GM12878 (cell line): ENCODE data around the gene SENP8. TPM values are rescaled to one million over a fixed set of nuclear protein-coding genes. Genes with fewer than 3 reads are reported as not detected.

Experiments used
- ATF7 ChIP-seq: fragments of 450-650 bp; IDR thresholded peaks from 2 replicates; pipeline ENCODE4 v1.6.1; 2016; ENCODE audit warnings: low read depth, mild to moderate bottlenecking
- BCL11A ChIP-seq: IDR thresholded peaks from 2 replicates; pipeline ENCODE4 v1.6.1; 2011; ENCODE audit warnings: low read depth, low read length
- BCL3 ChIP-seq: IDR thresholded peaks from 2 replicates; pipeline ENCODE4 v1.6.1; 2011; ENCODE audit warnings: borderline replicate concordance, low read depth, mild to moderate bottlenecking, moderate library complexity, low read length; ENCODE audit not compliant: insufficient read depth, poor library complexity, severe bottlenecking
- BHLHE40 ChIP-seq, 2 experiments: fragments of 450-650 bp in 1 of 2; IDR thresholded peaks; 2 replicates each; pipeline ENCODE4 v1.6.1; 2011 to 2017; ENCODE audit warnings: low read depth in 2 of 2, borderline replicate concordance in 1 of 2, improper control_type of control experiment in 1 of 2, low read length in 1 of 2, mild to moderate bottlenecking in 1 of 2
- BMI1 ChIP-seq: fragments of 450-650 bp; IDR thresholded peaks from 2 replicates; pipeline ENCODE4 v1.6.1; 2016; ENCODE audit warnings: mild to moderate bottlenecking, moderate library complexity, borderline replicate concordance
- CBX5 ChIP-seq: sonication (generic); IDR thresholded peaks from 2 replicates; pipeline ENCODE4 v1.6.1; 2016; ENCODE audit warnings: low read depth, moderate library complexity, mild to moderate bottlenecking, inconsistent platforms
- CHD4 ChIP-seq: fragments of 200-600 bp; sonication (generic); IDR thresholded peaks from 2 replicates; pipeline ENCODE4 v1.6.1; 2016; ENCODE audit warnings: mild to moderate bottlenecking
- EP300 ChIP-seq, 2 experiments: fragments of 150-350 bp in 1 of 2; IDR thresholded peaks; 2 replicates each; pipeline ENCODE4 v1.6.1; 2011 to 2012; ENCODE audit warnings: low read depth in 2 of 2, low read length in 2 of 2, borderline replicate concordance in 1 of 2, improper control_type of control experiment in 1 of 2, inconsistent platforms in 1 of 2; ENCODE audit not compliant: control insufficient read depth in 1 of 2
- ETV6 ChIP-seq, 2 experiments: fragments of 450-650 bp in 1 of 2; IDR thresholded peaks in 1 of 2; conservative IDR thresholded peaks in 1 of 2; 2 replicates each; pipeline ENCODE4 v1.6.1; 2014; ENCODE audit warnings: antibody characterized with exemption in 1 of 2, borderline replicate concordance in 1 of 2, low read depth in 1 of 2, mild to moderate bottlenecking in 1 of 2, moderate library complexity in 1 of 2
- IKZF2 ChIP-seq, 2 experiments: fragments of 450-650 bp; IDR thresholded peaks; 2 replicates each; pipeline ENCODE4 v1.6.1; 2017; ENCODE audit warnings: mild to moderate bottlenecking in 2 of 2, moderate library complexity in 2 of 2
- MEF2B ChIP-seq: fragments of 450-650 bp; IDR thresholded peaks from 2 replicates; pipeline ENCODE4 v1.6.1; 2018; ENCODE audit warnings: mild to moderate bottlenecking, moderate library complexity; ENCODE audit not compliant: partially characterized antibody, poor library complexity, severe bottlenecking
- MLLT1 ChIP-seq: fragments of 450-650 bp; IDR thresholded peaks from 2 replicates; pipeline ENCODE4 v1.6.1; 2016; ENCODE audit warnings: mild to moderate bottlenecking
- MYB ChIP-seq: fragments of 150-350 bp; IDR thresholded peaks from 2 replicates; pipeline ENCODE4 v1.6.1; 2014; ENCODE audit warnings: mild to moderate bottlenecking, low read depth, low read length, borderline replicate concordance
- NFYA ChIP-seq: IDR thresholded peaks from 2 replicates; pipeline ENCODE4 v1.6.1; 2011; ENCODE audit warnings: low read depth, mild to moderate bottlenecking, low read length, improper control_type of control experiment, borderline replicate concordance
- PAX5 ChIP-seq: IDR thresholded peaks from 2 replicates; pipeline ENCODE4 v1.6.1; 2011; ENCODE audit warnings: low read depth, low read length, borderline replicate concordance
- POU2F2 ChIP-seq: IDR thresholded peaks from 3 replicates; pipeline ENCODE4 v1.6.1; 2011; ENCODE audit warnings: low read depth, mild to moderate bottlenecking, low read length, borderline replicate concordance
- RCOR1 ChIP-seq: conservative IDR thresholded peaks from 2 replicates; pipeline ENCODE4 v1.6.1; 2012; ENCODE audit warnings: low read depth, low read length, improper control_type of control experiment
- RUNX3 ChIP-seq: IDR thresholded peaks from 2 replicates; pipeline ENCODE4 v1.6.1; 2012; ENCODE audit warnings: low read length, inconsistent platforms
- SRF ChIP-seq, 2 experiments: IDR thresholded peaks; 2 replicates each; pipeline ENCODE4 v1.6.1; 2011; ENCODE audit warnings: low read depth in 2 of 2, low read length in 2 of 2, mild to moderate bottlenecking in 1 of 2, moderate library complexity in 1 of 2
- YY1 ChIP-seq: IDR thresholded peaks from 2 replicates; pipeline ENCODE4 v1.6.1; 2011; ENCODE audit warnings: low read depth, mild to moderate bottlenecking, low read length
- ZBTB33 ChIP-seq: fragments of 450-650 bp; IDR thresholded peaks from 2 replicates; pipeline ENCODE4 v1.6.1; 2017; ENCODE audit warnings: mild to moderate bottlenecking
- polyA plus RNA-seq, 11 experiments: library from polyadenylated mRNA; depleted of rRNA in 4 of 11; unstranded in 6 of 11; stranded (reverse) in 5 of 11; fragments of >200 nt; fragmentation: Nextera tagmentation in 4 of 11; fragmentation: Illumina TruSeq in 1 of 11; extraction: Ambion mirVana in 4 of 11; extraction: Trizol in 1 of 11; gene quantifications; 1 replicate in 1 of 11; 2 replicates in 10 of 11; pipeline versions ENCODE4 v1.2.1 to v1.2.3, GENCODE V29; 2011 to 2016; ENCODE audit warnings: inconsistent platforms in 2 of 11, missing spikeins in 2 of 11, low read depth in 1 of 11
- total RNA-seq, 4 experiments: library from RNA; depleted of rRNA in 3 of 4; stranded (reverse); fragments of >200 nt in 3 of 4; fragmentation: Illumina TruSeq in 1 of 4; extraction: Trizol in 1 of 4; gene quantifications; 2 replicates each; pipeline versions ENCODE4 v1.2.1 to v1.2.3, GENCODE V29; 2013 to 2021

The SENP8 gene
- total and polyA plus RNA-seq, 10 of the 15 experiments (the other 5 are each of a cell fraction or from before 2014, with no cell fraction given) = 0.87 to 5.6 (median 2.2) TPM

- TF ChIP-seq MLLT1 = peak; percentile 70; the same call in 1 of the 2 replicates
- 0 out of 2 replicates have a peak, but pooled peaks have one; percentile 32 for TF ChIP-seq BMI1
- TF ChIP-seq IKZF2 (IDR thresholded peaks at IDR 0.05) = peak; percentile 87 to 91
- TF ChIP-seq NFYA = no peak
- no peak for TF ChIP-seq ZBTB33
- TF ChIP-seq RCOR1 = no peak
- peak in 1 of 2 experiments; percentile 17; a peak in 1 of 4 replicates for TF ChIP-seq BHLHE40 (IDR thresholded peaks at IDR 0.05; ENCODE audit: borderline replicate concordance in 1 of 2, low read depth in 2 of 2, low read length in 1 of 2)
- peak; percentile 81 for TF ChIP-seq ATF7
- peak; percentile 61; the same call in 1 of the 3 replicates for TF ChIP-seq POU2F2
- peak; percentile 82 for TF ChIP-seq BCL11A
- peak in 1 of 2 experiments; percentile 55; a peak in 2 of 4 replicates for TF ChIP-seq ETV6 (conservative IDR thresholded peaks at IDR 0.05 in 1 of 2, IDR thresholded peaks at IDR 0.05 in 1 of 2; ENCODE audit: borderline replicate concordance in 1 of 2, low read depth in 1 of 2)
- TF ChIP-seq MYB = no peak
- peak; percentile 84 for TF ChIP-seq PAX5
- TF ChIP-seq CHD4 = no peak
- TF ChIP-seq SRF (IDR thresholded peaks at IDR 0.05; ENCODE audit: low read depth in 2 of 2, low read length in 2 of 2) = no peak
- TF ChIP-seq YY1 = no peak
- TF ChIP-seq BCL3 = no peak
- TF ChIP-seq EP300 (IDR thresholded peaks at IDR 0.05; ENCODE audit: borderline replicate concordance in 1 of 2, control insufficient read depth in 1 of 2, low read depth in 2 of 2, low read length in 2 of 2) = peak; percentile 68 to 76; a peak in 3 of 4 replicates
- TF ChIP-seq MEF2B = peak; percentile 85
- TF ChIP-seq RUNX3 = peak; percentile 95
- TF ChIP-seq CBX5 = 0 out of 2 replicates have a peak, but pooled peaks have one; percentile 27
Observed at GRCh38 chr15:72078887-72079286, 39.3 kb upstream of the SENP8 start (continued).
